Right forelimb (tissue), 1 donor: ENCODE results near the gene GPR142.

Experiments used
- DNase-seq: peaks from one replicate; pipeline ENCODE4 v3.0.0-alpha.2; 2018

GPR142 gene

GRCh38 chr17:74345433-74346241 lies 21.7 kb upstream of the GPR142 start:
- no peak for DNase-seq

GRCh38 chr17:74347646-74348045 lies 19.7 kb upstream of the GPR142 start:
- DNase-seq: no peak

GRCh38 chr17:74349120-74349519 lies 18.2 kb upstream of the GPR142 start:
- no peak for DNase-seq

- no peak for DNase-seq
These were observed 16.8 kb upstream of the GPR142 start for GRCh38 chr17:74350486-74350885.

- DNase-seq: no peak
These were observed 15.6 kb upstream of the GPR142 start for GRCh38 chr17:74351552-74352210.

GRCh38 chr17:74353446-74354060 lies 13.8 kb upstream of the GPR142 start:
- DNase-seq: no peak

GRCh38 chr17:74354123-74354522 lies 13.2 kb upstream of the GPR142 start:
- no peak for DNase-seq

GRCh38 chr17:74354561-74354960 lies 12.7 kb upstream of the GPR142 start:
- DNase-seq: no peak

- DNase-seq: no peak
These were observed 12.2 kb upstream of the GPR142 start for GRCh38 chr17:74355065-74355464.

- peak; percentile 59 for DNase-seq
These were observed 10.4 kb upstream of the GPR142 start for GRCh38 chr17:74356646-74357465.

GRCh38 chr17:74357466-74357809 lies 9.9 kb upstream of the GPR142 start:
- DNase-seq: no peak

- no peak for DNase-seq
These were observed 8.6 kb upstream of the GPR142 start for GRCh38 chr17:74358697-74359096.

GRCh38 chr17:74359916-74360315 lies 7.4 kb upstream of the GPR142 start:
- DNase-seq: no peak

GRCh38 chr17:74360899-74361229 lies 6.4 kb upstream of the GPR142 start:
- DNase-seq: no peak

- DNase-seq: peak; percentile 71
These were observed 5.9 kb upstream of the GPR142 start, which contains the start of gene BTBD17 for GRCh38 chr17:74361230-74362068. BTBD17 (minus strand) TSS chr17:74361868; CDS start chr17:74361819, 49 bp downstream.

- DNase-seq: no peak
These were observed 5.3 kb upstream of the GPR142 start for GRCh38 chr17:74362069-74362405.

- no peak for DNase-seq
These were observed 4.4 kb upstream of the GPR142 start for GRCh38 chr17:74362810-74363498.

- DNase-seq: peak; percentile 80
These were observed 1.2 kb downstream of the GPR142 start for GRCh38 chr17:74368341-74369081.

GRCh38 chr17:74369221-74369620 lies 1.9 kb downstream of the GPR142 start:
- no peak for DNase-seq

- DNase-seq: no peak
These were observed 2.6 kb downstream of the GPR142 start for GRCh38 chr17:74369665-74370490.
